Measurements from ENCODE around the gene MEPCE.

DNA sequence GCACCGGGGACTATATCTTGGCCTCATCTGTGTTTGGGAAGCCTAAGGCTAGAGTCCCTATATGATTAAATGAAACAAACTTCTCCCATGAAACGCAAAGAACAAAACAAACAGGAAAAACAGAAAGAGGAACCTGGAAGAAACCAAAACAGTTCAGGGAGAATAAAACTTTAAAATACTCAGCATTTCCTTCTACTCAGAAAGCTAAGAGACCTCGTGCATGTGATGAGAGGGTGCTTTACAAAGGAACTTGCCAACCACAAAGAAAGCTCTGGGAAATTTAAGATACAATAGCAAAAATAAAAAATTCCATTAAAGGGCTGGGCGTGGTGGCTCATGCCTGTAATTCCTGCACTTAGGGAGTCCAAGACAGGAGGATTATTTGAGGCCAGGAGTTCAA, 49.4 kb upstream of the MEPCE start:
- no peak for TF ChIP-seq POLR2A (IDR thresholded peaks at IDR 0.05)
- TF ChIP-seq, protein P1, sequence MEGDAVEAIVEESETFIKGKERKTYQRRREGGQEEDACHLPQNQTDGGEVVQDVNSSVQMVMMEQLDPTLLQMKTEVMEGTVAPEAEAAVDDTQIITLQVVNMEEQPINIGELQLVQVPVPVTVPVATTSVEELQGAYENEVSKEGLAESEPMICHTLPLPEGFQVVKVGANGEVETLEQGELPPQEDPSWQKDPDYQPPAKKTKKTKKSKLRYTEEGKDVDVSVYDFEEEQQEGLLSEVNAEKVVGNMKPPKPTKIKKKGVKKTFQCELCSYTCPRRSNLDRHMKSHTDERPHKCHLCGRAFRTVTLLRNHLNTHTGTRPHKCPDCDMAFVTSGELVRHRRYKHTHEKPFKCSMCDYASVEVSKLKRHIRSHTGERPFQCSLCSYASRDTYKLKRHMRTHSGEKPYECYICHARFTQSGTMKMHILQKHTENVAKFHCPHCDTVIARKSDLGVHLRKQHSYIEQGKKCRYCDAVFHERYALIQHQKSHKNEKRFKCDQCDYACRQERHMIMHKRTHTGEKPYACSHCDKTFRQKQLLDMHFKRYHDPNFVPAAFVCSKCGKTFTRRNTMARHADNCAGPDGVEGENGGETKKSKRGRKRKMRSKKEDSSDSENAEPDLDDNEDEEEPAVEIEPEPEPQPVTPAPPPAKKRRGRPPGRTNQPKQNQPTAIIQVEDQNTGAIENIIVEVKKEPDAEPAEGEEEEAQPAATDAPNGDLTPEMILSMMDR (IDR thresholded peaks at IDR 0.05): no peak

All from right lobe of liver (tissue), 4 donors.